Left lung (tissue), 10 donors: ENCODE data around the gene CHIC2. TPM values are rescaled to one million over a fixed set of nuclear protein-coding genes. Genes with fewer than 3 reads are reported as not detected.

Experiments
- ATAC-seq: fragments of 200-7000 bp; cut with Tn5 transposase; one replicate; pipeline ENCODE4 v1.9.1; 2020; ENCODE audit warnings: moderate library complexity
- DNase-seq, 4 donors: peaks; one replicate each; pipeline ENCODE4 v3.0.0-alpha.2; 2013 to 2020
- H3K27ac ChIP-seq, 2 donors: fragments of 200-600 bp; sonication (generic) in 1 of 2; one replicate each; pipeline versions ENCODE4 v1.5.0 to v1.8.0; 2020 to 2021
- H3K27me3 ChIP-seq, 2 donors: fragments of 200-600 bp; sonication (generic) in 1 of 2; one replicate each; pipeline versions ENCODE4 v1.5.0 to v1.8.0; 2020 to 2021
- H3K36me3 ChIP-seq, 2 donors: fragments of 200-600 bp; sonication (generic) in 1 of 2; one replicate each; pipeline versions ENCODE4 v1.5.0 to v1.8.0; 2020 to 2021
- H3K4me1 ChIP-seq, 2 donors: fragments of 200-600 bp; one replicate each; pipeline ENCODE4 v1.8.0; 2021
- H3K4me3 ChIP-seq, 2 donors: fragments of 200-600 bp; sonication (generic) in 1 of 2; one replicate each; pipeline versions ENCODE4 v1.5.0 to v1.8.0; 2020 to 2021; ENCODE audit warnings: mild to moderate bottlenecking in 1 of 2
- H3K9me3 ChIP-seq, 2 donors: fragments of 200-600 bp; sonication (generic) in 1 of 2; one replicate each; pipeline versions ENCODE4 v1.5.0 to v1.8.0; 2020 to 2021
- CTCF ChIP-seq, 2 donors: fragments of 200-600 bp; sonication (generic) in 1 of 2; IDR thresholded peaks; one replicate each; pipeline versions ENCODE4 v1.5.0 to v1.8.0; 2021; ENCODE audit warnings: antibody characterized with exemption in 2 of 2
- intact Hi-C, 2 donors: fragments of 100-400 bp; cut with DNase I; formaldehyde crosslinking; loops; one replicate each; pipeline versions ENCODE4 v1.11.2 to v1.14.2; 2022
- polyA plus RNA-seq, 6 donors: library from polyadenylated mRNA; unstranded; fragments of 120-200 nt; gene quantifications; one replicate each; pipeline ENCODE4 v1.2.1, GENCODE V29; 2013; ENCODE audit not compliant: insufficient read length in 6 of 6
- total RNA-seq, 2 donors: library from RNA; stranded (reverse); fragmentation: NEBNext Ultra II Directional; extraction: Animal tissue kit (Norgen Biotek cat#: 25700); gene quantifications; one replicate each; pipeline ENCODE4 v1.2.1, GENCODE V29; 2021
- donor health status: DM: no; HTN: yes; CAD: no.
- donor health status: DM: no; HTN: no; CAD: no.

Gene CHIC2
- total and polyA plus RNA-seq, 8 donors: 18.5 to 34.9 (median 26.4) TPM

GRCh38 chr4:54100595-54101189 lies 36.3 kb upstream of the CHIC2 start:
- TF ChIP-seq CTCF (IDR thresholded peaks at IDR 0.05): no peak
- Histone ChIP-seq H3K27ac (no peak overlapping the region), H3K4me3 (no peak overlapping the region), H3K36me3 (no peaks in the 10 kb centered on the region), H3K9me3 (no peaks in the 10 kb centered on the region), H3K4me1 (peaks cover 12 to 30% of the 10 kb centered on the region in 2 donors), H3K27me3 (peaks cover 98 to 100% of the 10 kb centered on the region in 2 donors)
- DNase-seq (no peak), ATAC-seq (no peak)
- intact Hi-C loops: no loop called here

GRCh38 chr4:54099748-54100574 lies 35.6 kb upstream of the CHIC2 start, which contains the start of gene GSX2:
TSS of gene GSX2 (plus strand) at chr4:54100163. CDS start at chr4:54100345, 182 bp downstream.
- DNase-seq (no peak), ATAC-seq (no peak)
- H3K27me3 ChIP-seq: peaks cover 98 to 100% of the 10 kb centered on the region in 2 donors
- intact Hi-C loops: no loop called here
- H3K4me1 ChIP-seq: peaks cover 12 to 30% of the 10 kb centered on the region in 2 donors
- no peak within 1 kb of the TSS for H3K4me3 ChIP-seq
- no peaks in the 10 kb centered on the region for H3K9me3 ChIP-seq
- no peak for TF ChIP-seq CTCF (IDR thresholded peaks at IDR 0.05)
- H3K27ac ChIP-seq: no peak within 1 kb of the TSS
- no peaks in the 10 kb centered on the region for H3K36me3 ChIP-seq

- intact Hi-C loops: no loop called here
- ATAC-seq (no peak), DNase-seq (no peak)
- Histone ChIP-seq H3K9me3 (no peaks in the 10 kb centered on the region), H3K36me3 (no peaks in the 10 kb centered on the region), H3K27ac (no peak overlapping the region), H3K4me3 (no peak overlapping the region), H3K4me1 (peaks cover 12 to 28% of the 10 kb centered on the region in 2 donors), H3K27me3 (peaks cover 98 to 100% of the 10 kb centered on the region in 2 donors)
- no peak for TF ChIP-seq CTCF (IDR thresholded peaks at IDR 0.05)
These were observed 34.9 kb upstream of the CHIC2 start for GRCh38 chr4:54099287-54099747.

- H3K4me1 ChIP-seq: peaks cover 12 to 22% of the 10 kb centered on the region in 2 donors
- no peak for ATAC-seq
- H3K36me3 ChIP-seq: no peaks in the 10 kb centered on the region
- DNase-seq: no peak
- intact Hi-C loops: no loop called here
- H3K4me3 ChIP-seq: no peak overlapping the region
- H3K27ac ChIP-seq: no peak overlapping the region
- peaks cover 99 to 100% of the 10 kb centered on the region in 2 donors for H3K27me3 ChIP-seq
- no peaks in the 10 kb centered on the region for H3K9me3 ChIP-seq
- TF ChIP-seq CTCF (IDR thresholded peaks at IDR 0.05): no peak
These were observed 34.0 kb upstream of the CHIC2 start for GRCh38 chr4:54098375-54098774.

- ATAC-seq: no peak
These were observed 32.7 kb upstream of the CHIC2 start for GRCh38 chr4:54097152-54097551.

More at GRCh38 chr4:54097152-54097551, 32.7 kb upstream of the CHIC2 start:
- Histone ChIP-seq H3K4me3 (no peak overlapping the region), H3K27me3 (peaks cover 99 to 100% of the 10 kb centered on the region in 2 donors), H3K27ac (no peak overlapping the region), H3K9me3 (no peaks in the 10 kb centered on the region), H3K36me3 (no peaks in the 10 kb centered on the region), H3K4me1 (peaks cover 16 to 27% of the 10 kb centered on the region in 2 donors)
- no peak for TF ChIP-seq CTCF (IDR thresholded peaks at IDR 0.05)
- DNase-seq: no peak
- intact Hi-C loops: no loop called here
